ENCODE data around the gene NQO2. TPM values are rescaled to one million over a fixed set of nuclear protein-coding genes. Genes with fewer than 3 reads are reported as not detected.

The NQO2 gene
- total RNA-seq, 3 donors from 2014 or later = 13.4 to 24.1 (median 23.2) TPM

DNA sequence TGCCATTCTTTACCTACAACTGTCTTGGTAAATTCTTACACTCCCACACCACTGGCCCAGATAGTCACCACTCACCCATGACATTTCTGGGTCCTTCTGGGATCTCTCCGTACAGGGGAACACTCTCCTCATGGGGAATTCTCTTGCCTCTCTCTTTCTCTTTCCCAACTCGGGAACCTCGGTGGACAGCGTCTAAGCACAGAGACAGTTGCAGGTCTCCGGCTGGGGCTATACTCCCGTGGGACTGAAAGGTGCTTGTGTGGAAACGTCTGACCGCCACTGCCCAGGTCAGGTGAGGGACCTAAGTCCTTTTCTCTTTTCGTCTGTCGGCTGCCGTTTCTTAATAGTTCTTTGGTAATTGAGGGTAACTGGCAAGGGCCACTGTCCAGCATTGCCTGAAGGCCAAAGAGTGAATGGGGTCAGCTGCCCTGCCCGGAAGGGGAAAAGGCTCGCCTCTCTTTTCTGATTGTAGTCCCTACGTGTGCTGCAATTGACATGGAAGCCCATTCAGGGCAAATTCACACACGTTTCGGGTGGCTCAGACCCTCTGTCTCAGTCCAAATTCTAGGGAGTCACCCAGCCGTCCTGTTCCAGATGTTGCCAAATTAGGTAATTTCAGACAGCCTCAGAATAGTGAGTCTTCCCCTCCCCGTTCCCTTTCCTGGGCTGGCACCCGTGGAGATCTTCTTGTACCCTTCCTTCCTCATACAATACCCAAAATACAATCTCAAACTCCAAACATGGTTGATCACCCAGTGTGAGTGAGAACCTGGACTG, 37.4 kb downstream of the NQO2 start:
- no peak for DNase-seq
- no peaks in the 10 kb centered on the region for H3K36me3 ChIP-seq (ENCODE audit: low read depth)
- intact Hi-C loops (cut with DNase I, micrococcal nuclease) = no loop called here
- H3K4me3 ChIP-seq = no peak overlapping the region
- no peaks in the 10 kb centered on the region for H3K4me1 ChIP-seq (ENCODE audit: low read depth)
- no peaks in the 10 kb centered on the region for H3K9me3 ChIP-seq
- ATAC-seq = no peak
- TF ChIP-seq, protein P1, sequence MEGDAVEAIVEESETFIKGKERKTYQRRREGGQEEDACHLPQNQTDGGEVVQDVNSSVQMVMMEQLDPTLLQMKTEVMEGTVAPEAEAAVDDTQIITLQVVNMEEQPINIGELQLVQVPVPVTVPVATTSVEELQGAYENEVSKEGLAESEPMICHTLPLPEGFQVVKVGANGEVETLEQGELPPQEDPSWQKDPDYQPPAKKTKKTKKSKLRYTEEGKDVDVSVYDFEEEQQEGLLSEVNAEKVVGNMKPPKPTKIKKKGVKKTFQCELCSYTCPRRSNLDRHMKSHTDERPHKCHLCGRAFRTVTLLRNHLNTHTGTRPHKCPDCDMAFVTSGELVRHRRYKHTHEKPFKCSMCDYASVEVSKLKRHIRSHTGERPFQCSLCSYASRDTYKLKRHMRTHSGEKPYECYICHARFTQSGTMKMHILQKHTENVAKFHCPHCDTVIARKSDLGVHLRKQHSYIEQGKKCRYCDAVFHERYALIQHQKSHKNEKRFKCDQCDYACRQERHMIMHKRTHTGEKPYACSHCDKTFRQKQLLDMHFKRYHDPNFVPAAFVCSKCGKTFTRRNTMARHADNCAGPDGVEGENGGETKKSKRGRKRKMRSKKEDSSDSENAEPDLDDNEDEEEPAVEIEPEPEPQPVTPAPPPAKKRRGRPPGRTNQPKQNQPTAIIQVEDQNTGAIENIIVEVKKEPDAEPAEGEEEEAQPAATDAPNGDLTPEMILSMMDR (IDR thresholded peaks at IDR 0.05) = no peak

DNA sequence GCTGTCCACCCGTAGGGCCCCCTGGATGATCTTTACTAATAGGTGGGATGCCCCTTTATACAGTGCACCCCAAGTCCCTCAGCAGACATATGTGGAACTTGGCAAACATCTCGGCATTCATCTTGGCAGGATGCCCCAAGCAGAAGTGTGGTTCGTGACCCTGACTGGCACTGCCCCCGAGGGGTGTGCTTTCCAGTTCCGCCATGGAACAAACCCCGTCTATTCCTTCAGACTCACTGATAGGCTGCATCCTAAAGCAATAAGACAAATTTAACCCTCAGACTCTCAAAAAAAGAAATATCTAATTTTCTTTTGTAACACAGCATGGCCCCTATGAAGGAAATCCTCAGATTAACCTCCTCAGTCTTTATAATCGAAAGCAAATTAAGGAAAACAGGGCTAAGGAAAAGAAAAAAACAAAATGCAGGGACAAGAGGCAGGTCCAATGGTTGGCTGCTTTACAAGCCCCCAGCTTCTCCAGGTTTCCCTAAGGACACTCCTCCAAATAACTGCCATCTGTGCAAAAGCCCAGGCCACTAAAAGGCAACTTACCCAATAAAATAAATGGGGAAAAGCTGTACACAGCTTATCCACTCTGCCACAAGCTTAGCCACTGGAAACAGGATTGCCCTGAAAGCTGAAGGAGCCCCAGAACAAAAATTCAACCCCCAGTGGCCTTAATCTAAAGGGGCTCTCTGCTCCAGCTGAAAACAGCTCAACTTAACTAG, 38.1 kb downstream of the NQO2 start:
- ATAC-seq (no peak), DNase-seq (no peak)
- Histone ChIP-seq H3K36me3 (ENCODE audit: low read depth) (no peaks in the 10 kb centered on the region), H3K4me1 (ENCODE audit: low read depth) (no peaks in the 10 kb centered on the region), H3K9me3 (no peaks in the 10 kb centered on the region), H3K4me3 (no peak overlapping the region)
- TF ChIP-seq, protein P1 (IDR thresholded peaks at IDR 0.05) = no peak
- intact Hi-C loops (cut with DNase I, micrococcal nuclease) = no loop called here

DNA sequence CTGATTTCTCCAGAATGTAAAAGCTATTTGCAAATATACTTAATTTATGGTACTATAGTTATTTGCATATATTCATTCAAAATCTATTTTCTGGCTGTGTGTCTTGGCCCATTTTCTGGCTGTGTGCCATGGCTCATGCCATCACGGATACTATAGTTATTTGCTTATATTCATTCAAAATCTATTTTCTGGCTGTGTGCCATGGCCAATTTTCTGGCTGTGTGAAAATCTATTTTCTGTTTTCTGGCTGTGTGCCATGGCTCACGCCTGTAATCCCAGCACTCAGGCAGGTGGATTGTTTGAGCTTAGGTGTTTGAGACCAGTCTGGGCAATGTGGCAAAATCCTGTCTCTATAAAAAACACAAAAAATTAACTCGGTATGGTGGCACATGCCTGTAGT, 39.7 kb downstream of the NQO2 start:
- no peak for ATAC-seq
- no peak for DNase-seq
- Histone ChIP-seq H3K4me3 (no peak overlapping the region), H3K36me3 (ENCODE audit: low read depth) (no peaks in the 10 kb centered on the region), H3K4me1 (ENCODE audit: low read depth) (no peaks in the 10 kb centered on the region), H3K9me3 (no peaks in the 10 kb centered on the region)
- intact Hi-C loops (cut with DNase I, micrococcal nuclease) = no loop called here
- TF ChIP-seq, protein P1 (IDR thresholded peaks at IDR 0.05) = no peak

DNA sequence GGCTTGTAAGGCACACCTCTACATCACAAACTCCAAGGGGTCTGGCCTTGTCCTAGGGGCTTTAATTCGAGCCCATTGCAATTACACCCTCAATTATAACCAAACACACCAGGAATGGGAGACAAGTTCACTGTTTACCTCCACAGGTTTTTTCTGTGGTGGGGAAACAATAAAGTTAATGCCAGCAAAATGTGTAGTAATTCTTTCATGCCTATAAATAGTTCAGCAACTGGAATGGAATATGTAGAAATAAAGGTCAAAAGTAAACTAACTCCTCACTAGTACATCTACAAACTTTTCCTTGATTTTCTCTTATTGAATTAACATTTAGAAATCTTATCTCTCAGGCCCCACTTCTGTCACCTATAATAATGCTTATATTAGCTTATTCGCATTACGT, 41.5 kb downstream of the NQO2 start:
- Histone ChIP-seq H3K36me3 (ENCODE audit: low read depth) (no peaks in the 10 kb centered on the region), H3K9me3 (no peaks in the 10 kb centered on the region), H3K4me3 (no peak overlapping the region), H3K4me1 (ENCODE audit: low read depth) (no peaks in the 10 kb centered on the region)
- DNase-seq = no peak
- intact Hi-C loops (cut with DNase I, micrococcal nuclease) = no loop called here
- ATAC-seq = no peak
- TF ChIP-seq, protein P1 (IDR thresholded peaks at IDR 0.05) = no peak

DNA sequence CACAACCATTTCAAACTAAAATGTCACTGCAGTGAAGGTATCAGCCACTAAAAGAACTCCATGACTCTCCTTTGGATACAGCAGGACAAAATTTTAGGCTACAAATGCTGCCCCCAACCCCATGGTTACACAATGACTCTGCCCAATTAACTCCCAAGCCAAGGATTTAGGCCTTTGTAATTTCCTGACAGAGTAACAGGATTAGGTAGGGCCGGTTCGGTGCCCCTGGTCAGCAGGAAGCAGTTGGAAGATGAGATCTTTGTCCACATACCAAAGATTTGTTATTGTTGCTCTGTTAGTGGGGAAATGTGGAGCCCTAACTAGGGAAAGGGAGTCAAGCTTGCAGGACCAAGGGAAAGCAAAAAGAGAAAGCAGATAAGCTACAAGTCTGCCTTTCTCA, 41.9 kb downstream of the NQO2 start:
- Histone ChIP-seq H3K4me1 (ENCODE audit: low read depth) (no peaks in the 10 kb centered on the region), H3K36me3 (ENCODE audit: low read depth) (no peaks in the 10 kb centered on the region), H3K9me3 (no peaks in the 10 kb centered on the region), H3K4me3 (no peak overlapping the region)
- no peak for ATAC-seq
- intact Hi-C loops (cut with DNase I, micrococcal nuclease) = no loop called here
- DNase-seq = no peak
- TF ChIP-seq, protein P1 (IDR thresholded peaks at IDR 0.05) = no peak

Data from mucosa of descending colon (tissue), 3 donors.